ENCODE data around the gene TBC1D9B.

The TBC1D9B gene

DNA sequence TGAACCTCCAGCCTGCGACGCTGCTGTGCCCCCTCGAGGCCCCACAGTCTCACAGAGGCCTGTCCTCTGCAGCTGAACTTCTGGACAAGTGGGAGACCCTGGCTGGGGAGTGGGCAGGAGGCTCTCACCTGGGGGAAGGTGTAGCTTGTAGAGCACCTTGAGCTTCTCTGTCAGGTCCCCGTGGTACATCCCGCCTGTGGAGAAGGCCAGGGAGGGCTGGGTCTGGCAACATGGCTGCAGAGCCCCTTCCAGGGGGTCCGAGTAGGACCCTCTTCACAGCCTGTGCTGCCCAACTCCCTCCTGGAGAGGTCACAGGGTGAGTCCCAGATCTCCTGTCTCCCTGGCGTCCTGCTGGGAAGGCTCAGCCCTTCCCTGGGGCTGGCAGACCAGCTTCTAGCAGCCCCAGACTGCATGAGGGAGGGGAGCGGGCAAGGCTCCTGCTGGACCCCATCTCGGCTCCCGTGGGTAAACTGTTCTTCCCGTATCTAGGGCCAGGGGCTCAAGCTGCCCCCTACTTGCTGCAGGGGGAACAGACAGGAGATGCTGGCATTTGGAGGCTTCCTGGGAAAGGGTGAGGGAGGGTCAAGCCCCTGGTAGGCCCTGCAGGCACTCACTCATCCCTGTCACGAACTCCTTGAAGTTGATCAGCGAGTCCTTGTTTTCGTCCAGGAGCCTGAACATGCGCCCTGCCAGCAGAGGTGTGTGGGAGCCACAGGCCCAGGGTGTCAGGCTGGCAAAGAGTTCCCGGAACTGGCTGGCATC lies 37.9 kb downstream of the TBC1D9B start:
- no peak for DNase-seq (ENCODE audit: low spot score)

DNA sequence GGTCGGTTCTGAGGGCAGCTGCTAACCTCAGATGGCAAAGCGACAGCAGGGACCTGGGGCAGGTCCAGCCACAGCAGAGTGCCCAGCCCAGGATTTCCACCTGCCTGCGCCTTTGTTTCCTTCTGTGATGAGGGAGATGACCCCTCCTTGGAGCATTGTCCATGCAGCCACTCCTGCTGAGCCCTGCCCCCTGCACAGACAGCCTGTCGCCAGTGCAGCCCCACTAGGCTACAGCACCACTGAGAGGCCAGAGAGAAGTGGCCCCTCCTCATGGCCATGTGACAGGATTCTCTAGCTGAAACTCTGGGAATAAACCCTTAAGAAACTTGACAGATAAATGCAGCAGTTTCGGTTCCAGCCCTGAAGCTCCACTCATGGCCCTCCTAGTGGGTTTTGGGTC lies 38.6 kb downstream of the TBC1D9B start:
- no peak for DNase-seq (ENCODE audit: low spot score)

DNA sequence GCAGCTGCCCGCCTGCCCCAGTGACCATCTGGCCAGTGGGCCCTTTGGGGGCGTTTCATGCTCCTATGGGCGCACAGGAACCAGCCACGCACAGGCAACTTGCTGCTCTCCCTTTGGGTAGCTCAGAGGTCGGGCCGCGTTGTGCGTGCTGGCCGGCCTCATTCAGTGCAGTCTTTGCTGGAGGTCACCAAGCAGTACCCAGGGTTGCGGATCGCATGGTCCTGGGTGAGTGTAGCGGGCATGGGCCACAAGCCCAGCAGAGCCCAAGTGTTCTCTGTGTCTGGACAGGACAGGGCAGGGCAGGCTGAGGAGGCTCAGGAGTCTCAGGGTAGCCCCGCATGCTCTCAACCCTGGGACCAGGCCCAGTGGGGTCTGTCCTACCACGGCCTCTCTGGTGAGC lies 39.2 kb downstream of the TBC1D9B start:
- no peak for DNase-seq (ENCODE audit: low spot score)

DNA sequence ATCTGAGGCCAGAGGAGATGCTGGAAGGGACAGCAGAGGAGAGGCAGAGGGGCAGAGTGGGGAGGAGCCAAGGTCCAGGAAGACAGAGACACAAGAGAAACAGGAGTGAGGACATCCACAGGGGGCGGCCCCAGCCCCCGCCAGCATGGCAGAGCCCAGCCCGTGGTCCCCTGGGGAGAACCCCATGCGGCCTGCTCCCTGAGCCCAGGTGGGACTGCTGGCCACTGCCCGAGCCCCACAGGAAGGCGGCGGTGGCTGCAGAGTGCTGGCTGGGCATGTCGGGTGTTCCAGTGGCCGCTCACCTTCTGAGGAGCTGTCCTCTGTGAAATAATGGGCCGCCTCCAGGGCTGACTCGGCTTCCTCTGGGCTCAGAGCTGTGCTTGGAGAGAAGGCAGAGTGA lies 40.2 kb downstream of the TBC1D9B start:
- no peak for DNase-seq (ENCODE audit: low spot score)

DNA sequence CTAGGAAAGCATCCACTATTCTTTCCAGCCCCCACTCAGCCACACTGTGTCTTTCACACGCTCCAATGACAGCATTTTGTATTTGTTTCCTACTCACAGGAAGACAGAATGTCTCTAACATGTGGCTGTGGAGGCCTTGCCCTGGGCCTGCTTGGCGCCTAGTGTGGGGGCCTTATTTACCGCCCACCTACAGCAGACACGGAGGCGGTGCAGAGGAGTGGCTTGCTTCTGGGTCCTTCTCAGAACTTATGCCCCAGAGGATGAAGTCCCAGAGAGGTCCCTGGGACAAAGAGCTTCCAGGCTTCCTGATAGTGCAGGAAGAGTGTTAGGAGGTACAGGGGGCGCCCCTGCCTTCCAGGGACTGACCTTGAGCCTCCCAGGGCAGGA lies 40.6 kb downstream of the TBC1D9B start:
- no peak for DNase-seq (ENCODE audit: low spot score)

DNA sequence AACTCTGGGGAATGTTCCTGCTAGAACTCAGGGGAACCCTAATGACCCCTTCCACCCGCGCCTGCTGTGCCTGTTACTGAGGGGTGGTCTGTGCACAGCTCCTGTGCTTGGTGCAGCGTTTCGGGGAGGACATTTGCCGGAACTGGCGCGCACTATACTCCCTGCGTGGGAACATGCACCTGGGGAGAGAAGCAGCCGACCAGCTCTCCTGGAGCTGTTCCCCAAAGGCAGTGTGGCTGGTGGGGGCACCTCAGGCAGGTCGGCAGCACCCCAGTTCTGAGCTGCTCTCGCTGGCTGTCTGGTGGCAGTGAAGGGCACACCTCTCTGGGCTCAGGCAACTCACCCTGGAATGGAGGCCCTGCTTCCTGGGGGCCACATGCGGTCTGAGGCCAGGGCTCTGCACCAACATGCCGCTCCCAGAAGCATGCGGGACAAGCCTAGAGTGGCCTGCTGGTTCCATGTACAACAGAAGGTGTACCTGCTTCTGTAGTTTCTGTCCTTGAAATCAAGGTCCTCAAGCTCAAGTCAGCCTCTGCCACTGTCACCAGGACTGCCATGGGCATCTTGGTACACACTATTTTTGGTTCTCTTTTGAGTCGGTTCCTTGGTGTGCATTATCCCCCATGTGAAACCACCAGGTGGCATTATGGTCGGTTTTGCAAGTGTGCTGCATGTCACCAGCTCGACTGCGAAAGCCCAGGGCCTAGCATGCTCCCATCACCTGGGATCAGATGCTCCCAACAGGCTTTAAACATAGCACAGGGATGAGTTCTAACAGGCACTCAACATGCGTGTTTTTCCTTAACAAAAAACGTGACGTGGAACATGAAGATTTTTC lies 41.2 kb downstream of the TBC1D9B start:
- no peak for DNase-seq (ENCODE audit: low spot score)

DNA sequence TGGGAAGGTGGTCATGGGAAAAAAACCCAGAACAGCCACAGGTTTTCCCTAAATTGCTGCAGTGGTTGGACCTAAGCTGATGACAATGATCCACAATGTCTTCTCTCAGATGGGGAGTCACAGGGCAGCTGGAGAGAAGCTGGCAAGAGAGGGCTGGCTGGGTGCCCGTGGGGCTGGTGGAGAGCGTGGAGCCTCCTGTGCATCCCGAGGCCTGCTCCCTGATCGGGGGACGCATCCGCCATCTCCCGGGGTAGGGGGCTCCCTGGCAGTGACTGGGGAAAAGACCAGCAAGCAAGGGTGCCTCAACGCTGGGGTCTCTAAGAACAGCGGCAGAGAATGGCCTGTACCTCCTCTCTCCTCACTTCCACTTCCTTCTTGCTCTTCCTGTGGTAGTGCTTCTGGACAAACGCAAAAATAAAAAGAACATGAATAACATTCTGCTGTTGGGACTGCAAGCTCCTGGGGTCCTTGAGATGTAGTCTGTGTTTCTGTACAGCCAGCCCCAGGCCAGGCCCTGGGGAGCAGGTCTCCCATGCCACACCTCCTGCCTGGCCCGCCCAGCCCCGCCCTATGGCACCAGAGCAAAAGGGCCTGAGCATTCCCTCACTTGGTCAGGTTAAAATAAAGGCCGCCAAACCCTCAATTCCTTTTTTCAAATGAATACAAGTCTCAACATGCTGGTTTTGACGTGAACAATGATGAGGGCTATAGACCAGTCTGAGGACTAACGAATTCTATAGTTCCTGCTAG lies 42.0 kb downstream of the TBC1D9B start:
- no peak for DNase-seq (ENCODE audit: low spot score)

DNA sequence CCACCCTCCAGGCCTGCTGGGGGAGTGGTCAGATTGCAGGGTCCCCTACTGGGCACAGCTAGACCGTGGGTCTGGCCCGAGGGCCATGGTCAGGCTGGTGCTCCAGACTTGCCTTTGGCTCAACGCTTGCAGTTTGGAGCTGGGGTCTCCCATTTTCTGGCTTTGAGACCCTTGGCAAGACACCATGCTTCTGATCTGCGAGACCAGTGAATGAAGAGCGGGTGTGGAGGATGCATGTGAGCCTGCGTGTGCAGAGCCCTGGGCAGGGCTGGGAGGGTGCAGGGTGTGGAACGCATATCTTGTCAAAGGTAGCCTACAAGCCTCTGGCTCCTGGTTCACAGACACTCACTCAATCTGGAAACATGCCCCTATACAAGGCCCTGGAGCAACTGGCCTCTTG lies 43.0 kb downstream of the TBC1D9B start:
- no peak for DNase-seq (ENCODE audit: low spot score)

DNA sequence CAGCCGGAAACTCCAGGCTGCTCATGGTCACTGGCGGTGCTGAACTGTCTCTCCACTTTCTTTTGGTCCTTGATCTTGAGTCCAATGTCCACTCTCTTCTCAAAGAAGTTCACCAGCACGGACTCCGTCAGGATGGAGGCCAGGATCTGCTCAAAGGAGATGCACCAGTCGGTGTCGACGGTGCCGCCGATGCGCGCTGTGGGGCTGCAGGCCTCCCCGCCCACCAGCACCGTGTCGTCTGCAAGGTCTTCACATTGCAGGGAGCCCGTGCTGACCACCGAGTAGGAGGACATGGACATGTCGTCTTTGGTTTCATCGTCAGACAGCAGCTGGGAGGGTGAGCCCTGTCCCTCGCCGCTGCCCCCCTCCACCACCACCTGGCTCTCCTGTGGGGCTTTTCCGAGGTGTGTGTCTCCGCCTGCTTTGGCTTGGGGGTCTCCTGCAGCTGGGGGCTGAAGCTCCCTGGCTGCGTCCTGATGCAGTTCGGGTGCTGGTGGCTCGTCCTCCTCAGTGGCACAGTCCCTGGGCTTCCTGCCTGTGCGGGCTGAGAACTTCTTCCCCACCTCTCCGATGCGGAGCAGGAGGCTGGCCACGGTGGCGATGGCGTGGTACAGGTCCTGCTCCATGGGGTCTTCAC lies 44.1 kb downstream of the TBC1D9B start:
- DNase-seq (ENCODE audit: low spot score): no peak

DNA sequence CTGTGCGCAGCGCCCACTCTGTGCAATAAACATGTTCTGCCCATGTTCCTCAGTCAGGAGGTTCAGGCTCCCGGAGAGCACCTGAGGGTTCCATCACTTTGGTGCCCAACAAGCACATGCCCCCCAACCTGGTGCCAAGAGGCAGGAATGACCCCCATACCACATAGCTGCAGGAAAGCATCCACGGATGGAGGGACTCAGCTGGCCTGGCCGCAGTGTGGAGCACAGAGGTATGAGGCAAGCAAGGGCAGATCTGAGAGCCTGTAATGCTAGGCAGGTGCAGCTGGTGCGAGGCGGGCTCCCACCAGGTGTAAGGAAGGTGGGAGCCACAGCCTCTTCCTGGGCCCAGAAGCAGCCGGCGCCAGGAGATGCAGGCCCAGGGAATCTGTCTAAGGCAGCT lies 44.8 kb downstream of the TBC1D9B start:
- DNase-seq (ENCODE audit: low spot score): no peak

DNA sequence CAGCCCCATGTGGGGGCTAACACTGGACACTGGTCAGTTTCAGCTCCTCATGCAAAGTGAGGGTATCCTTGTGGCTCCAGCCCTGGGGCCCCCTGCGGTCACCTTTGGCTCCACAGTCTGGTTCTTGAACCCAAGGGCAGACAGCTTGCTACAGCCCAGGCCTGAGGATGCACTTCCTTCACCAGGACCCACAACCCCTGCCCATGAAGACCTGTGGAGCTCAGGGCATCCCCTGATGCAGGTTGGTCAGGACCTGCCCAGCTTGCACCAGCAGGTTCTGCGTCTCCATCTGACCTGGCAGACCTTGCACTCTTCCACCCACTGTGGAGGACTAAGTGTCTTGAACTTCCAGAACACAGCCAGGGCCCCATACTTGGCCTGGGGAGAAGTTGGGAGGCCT lies 45.4 kb downstream of the TBC1D9B start:
- no peak for DNase-seq (ENCODE audit: low spot score)

DNA sequence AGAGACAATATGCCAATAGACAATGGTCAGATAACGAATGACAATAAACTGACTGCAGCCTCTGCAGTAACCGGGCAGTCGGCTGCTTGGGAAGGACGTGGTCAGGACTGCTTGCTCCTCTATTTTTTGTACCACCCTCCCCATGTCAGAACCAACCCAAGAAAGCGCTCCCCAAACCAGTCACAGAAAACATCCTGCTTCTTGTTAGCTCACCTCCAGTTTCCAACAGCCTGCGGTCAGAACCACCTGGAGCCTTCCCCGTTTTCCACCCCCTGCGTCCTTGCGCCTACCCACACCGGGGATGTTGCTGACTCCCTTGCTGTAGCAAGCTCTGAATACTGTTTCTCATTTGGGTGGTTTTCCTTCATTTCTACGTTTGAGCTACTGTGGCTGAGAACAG lies 47.4 kb downstream of the TBC1D9B start:
- no peak for DNase-seq (ENCODE audit: low spot score)

DNA sequence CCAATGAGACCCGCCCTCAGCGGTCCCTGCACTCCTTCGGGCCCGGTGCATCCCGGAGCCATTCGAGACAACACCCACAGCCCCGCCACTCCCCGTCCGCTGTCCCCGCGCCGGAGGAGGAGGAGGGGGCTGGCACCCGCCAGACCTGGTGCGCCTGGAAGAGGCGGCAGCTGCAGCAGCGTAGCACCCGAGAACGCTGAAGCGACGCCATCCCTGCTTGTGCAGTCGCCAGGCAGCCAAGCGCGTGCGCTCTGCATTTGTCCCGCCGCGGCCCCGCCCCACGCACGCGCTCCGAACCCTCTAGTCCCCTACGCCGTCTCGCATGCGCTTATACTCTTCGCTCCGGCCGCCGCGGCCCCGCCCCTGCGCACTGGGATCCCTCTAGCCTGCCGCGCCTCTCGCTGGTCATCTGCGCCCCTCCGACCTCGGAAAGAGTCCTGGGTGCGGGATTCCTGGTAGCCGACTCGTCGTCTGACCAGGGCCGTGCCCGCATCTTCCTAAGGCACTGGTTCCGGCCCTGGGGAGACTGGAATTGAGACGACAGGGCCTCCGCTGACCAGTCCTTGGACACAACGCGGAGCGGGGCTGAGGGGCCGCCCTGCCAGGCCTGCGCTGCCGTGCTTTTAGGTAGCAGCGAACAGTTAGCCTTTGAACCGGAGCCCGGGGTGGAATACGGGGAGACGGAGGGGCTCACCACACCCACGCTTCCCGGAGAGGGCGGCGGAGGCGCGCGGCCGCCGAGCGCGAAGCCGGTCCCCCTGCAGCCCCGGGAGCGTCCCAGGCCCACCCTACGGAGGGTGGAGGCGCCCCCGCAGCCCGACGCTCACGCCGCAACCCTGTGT lies 48.9 kb downstream of the TBC1D9B start, which contains the start of gene MRNIP:
Gene MRNIP, minus strand, starts transcription at position 232 of the 842 bp plus-strand sequence. Its CDS starts 21 bp downstream, at position 211.
- peak; percentile 89 for DNase-seq (ENCODE audit: low spot score)

DNA sequence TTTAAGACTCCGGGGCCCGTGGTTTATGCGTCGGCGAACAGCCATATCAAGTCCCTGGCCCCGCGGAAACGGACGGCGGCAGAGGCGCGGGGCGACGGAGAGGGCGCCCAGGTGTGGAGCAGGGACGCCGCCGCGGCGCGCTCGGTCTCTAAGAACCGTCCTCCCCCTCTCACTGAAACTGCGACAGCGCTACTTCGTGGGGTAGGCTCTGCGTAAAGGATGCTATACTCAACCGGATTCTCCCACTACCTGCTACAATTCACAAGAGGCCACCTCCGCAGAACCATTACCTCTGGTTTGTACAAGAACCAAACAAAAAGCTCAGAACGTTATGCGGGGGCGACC lies 49.5 kb downstream of the TBC1D9B start:
- peak; percentile 40 for DNase-seq (ENCODE audit: low spot score)

DNA sequence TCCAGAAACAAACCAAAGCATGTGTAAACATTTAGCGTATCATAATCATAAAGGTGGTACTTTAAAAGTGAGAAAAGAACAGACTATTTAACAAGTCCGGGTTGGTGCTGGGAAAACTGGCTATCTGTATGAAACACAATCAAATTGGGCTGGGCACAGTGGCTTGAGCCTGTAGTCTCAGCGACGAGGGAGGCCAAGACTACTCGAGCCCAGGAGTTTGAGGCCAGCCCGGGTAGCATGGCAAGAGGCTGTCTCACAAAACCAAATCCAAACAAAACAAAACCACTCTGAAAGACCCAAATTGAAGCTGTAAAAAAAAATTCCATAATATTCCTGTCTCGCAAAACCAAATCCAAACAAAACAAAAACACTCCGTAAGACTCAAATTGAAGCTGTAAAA lies 53.3 kb downstream of the TBC1D9B start:
- no peak for DNase-seq (ENCODE audit: low spot score)

DNA sequence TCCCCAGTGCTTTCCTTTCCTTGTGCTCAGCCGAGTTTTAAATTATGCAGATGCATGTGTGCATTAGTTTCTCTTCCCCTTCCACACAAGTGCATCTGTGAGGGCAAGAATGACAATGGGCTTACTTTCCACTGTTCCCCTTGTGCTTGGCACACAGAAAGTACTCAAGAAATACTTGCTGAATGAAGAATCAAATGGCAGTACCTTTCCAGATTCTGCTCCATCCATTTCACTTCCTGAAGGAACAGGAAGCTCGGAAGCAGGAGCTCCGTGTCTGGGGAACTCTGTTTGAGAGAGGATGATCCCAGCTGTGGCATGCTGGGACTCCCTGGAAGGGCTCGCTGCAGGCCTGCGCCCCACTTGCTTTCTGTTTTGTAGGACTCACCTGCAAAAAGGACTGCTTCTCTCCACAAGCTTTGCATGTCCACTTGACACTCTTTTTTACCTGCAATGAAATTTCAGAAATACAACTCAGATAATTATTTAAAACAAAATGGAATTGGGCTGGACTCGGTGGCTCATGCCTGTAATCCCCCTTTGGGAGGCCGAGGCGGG lies 54.6 kb downstream of the TBC1D9B start:
- DNase-seq (ENCODE audit: low spot score): no peak

DNA sequence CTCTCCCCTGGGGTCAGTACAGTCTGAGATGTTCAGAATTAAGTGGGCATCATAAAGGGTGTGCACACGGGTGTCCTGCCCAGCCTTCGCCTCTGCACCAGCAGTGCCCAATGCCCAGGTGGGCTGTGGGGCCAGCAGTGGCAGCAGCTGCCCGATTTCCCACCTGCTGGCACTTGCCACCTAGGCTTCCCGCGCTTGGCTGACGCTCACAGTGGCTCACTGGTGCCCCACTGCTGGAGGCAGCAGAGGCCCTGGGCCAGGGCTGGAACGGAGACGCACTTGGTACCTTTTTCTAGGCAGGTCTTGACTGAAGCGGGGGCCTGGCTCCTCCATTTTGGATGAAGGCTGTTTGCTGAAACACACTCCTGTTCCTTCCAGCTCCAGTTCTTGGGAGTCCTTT lies 66.1 kb downstream of the TBC1D9B start:
- no peak for DNase-seq (ENCODE audit: low spot score)

DNA sequence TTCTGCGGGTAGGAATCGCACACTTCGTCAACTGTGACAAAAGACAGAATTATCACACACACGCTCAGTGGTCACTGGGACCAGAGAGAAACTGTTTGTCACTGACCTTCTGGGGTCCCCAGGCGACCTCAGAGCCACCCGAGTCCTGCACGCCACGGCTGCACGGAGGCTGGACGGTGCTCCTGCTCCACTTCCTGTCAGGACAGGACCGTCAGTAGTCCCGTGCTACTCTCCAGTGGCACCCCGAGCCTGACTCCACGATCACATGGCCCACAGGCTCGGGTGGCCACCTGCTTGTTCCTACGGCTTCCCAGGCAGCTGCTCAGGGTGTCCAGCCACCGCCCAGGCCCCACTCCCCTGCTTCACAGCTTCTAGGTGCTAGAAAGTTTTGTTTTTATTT lies 66.9 kb downstream of the TBC1D9B start:
- DNase-seq (ENCODE audit: low spot score): no peak

DNA sequence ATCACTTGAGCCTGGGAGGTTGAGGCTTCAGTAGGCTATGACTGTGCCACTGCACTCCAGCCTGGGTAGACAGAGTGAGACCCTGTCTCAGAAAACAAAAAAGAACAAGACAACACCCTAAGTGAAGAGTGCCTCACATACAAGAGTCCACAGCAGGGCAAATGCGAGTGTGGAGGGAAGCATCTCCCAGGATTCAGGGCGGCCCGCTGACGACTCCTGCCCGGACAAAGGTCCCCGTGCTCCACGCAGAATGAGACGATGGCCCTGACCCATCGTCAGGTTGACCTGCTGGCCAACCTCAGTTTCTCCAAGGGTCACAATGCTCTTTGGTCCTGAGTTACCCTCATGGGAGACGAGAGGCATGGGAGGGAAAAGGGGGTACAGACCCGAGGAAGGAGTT lies 67.4 kb downstream of the TBC1D9B start:
- no peak for DNase-seq (ENCODE audit: low spot score)

DNA sequence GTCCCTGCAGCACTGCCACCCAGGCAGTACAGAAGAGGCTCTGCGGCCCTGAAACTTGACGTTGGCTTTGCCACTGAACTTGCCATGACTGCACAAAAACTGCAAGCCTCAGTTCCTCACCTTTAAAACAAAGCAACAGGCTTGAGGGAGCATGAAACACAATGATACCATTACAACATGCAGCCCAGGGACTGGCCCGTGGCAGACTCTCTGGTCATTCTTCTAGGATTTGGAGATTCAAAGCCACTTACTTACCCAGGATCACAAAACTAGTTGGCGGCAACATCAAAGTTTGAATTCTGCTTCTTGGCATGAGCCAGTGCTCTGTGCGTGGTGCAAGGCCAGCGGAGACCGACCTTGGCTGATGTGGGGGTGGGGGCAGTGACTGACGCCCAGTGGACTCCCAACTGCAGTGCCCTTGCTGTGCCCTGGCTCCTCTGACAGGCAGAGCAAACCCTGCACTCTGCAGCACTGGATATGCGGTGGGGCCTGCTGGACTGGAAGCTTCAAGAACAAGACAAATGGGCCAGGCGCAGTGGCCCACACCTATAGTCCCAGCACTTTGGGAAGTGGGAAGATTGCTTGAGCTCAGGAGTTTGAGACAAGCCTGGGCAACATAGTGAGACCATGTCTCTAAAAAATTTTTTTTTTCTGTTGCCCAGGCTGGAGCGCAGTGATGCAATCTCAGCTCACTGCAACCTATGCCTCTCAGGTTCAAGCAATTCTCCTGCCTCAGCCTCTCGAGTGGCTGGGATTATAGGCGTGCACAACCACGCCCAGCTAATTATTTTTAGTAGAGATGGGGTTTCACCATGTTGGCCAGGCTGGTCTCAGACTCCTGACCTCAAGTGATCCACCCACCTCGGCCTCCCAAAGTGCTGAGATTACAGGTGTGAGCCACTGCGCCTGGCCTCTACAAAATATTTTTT lies 68.1 kb downstream of the TBC1D9B start:
- DNase-seq (ENCODE audit: low spot score): no peak

Measured in CD4-positive, alpha-beta T cell treated with Interleukin-15 for 4 hours (primary cell).